ENCODE measurements around the gene RAC3.

Gene RAC3

DNA sequence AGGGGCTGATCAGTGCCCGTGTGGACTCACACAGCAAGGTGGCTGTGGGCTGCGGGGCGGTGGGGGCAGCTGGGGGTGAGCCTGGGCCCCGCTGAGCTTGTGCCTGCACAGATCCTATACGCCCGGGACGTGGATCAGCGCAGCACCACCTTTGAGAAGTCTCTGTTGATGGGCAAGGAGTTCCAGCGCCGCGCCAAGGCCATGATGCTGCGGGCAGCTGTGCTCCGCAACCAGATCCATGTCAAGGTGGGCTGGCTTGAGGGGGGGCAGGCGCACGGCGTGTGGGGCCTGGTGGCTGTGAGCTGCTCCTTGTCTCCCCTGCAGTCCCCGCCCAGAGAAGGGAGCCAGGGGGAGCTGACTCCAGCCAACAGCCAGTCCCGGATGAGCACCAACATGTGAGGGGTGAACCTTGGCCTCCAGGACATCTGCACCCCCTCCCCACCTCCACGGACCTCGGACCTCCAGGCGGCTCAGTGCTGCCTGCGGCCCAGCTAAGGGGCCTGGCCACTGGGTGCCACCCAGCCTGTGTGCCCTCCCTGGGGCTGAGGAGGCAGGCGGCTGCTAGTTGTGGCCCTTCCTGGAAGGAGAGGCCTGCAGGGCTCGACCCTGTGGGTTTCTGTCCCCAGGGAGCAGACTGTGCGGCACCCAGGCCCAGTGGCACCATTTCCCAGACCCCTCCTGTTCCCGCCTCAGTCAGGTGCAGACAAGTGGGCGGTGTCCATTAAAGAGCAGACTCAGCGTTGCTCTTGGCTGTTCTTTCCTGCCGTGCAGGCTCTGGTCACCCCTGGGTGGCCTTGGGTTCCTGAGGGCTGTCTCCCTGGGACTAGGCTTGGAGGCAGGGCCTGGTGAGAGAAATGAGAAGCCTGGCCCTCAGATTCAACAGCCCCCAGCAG is 25.5 kb downstream of the RAC3 start:
- Histone ChIP-seq H3K4me3 (ENCODE audit: low read length in 2 of 2) (no peak overlapping the region), H3K27me3 (ENCODE audit: control insufficient read depth in 2 of 2, insufficient read depth in 2 of 2, low read length in 2 of 2) (no peaks in the 10 kb centered on the region), H3K27ac (ENCODE audit: low read depth in 2 of 2, low read length in 2 of 2) (no peak overlapping the region), H3K36me3 (ENCODE audit: control insufficient read depth in 2 of 2, insufficient read depth in 2 of 2, low read length in 2 of 2) (peaks cover 61 to 68% of the 10 kb centered on the region in 2 donors), H3K4me1 (ENCODE audit: control insufficient read depth in 2 of 2, insufficient read depth in 2 of 2, low read length in 2 of 2) (peaks cover 10 to 14% of the 10 kb centered on the region in 2 donors), H3K9ac (ENCODE audit: low read depth in 1 of 2, low read length in 2 of 2) (no peak overlapping the region), H3K9me3 (ENCODE audit: control insufficient read depth in 2 of 2, low read length in 2 of 2) (no peaks in the 10 kb centered on the region)

DNA sequence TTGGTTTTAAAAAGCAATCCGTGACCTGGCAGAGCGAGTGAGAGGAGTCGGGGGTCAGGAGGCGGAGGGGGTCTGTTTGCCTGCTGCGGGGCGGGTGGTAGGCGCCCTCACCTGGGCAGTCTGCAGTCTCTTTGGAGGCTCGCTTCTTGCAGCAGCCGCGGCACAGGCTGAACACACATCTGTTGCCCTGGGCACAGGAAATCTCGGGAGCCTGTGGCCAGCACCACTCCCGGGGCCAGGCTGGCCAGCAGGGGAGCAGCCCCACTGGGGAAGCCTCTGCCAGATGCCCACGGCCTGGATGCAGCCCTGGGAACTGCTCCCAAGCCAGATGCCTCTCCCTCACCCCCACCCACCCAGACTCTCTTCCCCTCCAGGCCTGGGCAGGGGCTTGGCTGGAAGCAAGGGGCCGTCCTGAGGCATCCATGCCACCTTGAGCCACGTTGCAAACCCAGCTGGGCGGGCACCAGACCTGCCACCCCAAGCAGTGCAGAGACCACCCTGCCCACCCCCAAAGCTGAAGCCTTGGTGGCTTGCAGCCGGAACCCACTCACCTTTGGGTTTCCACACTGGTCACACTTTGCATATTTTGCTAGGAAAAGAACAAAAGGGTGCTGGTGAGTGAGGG is 26.9 kb downstream of the RAC3 start:
- no peak overlapping the region for H3K27ac ChIP-seq (ENCODE audit: low read depth in 2 of 2, low read length in 2 of 2)
- peaks cover 71 to 72% of the 10 kb centered on the region in 2 donors for H3K36me3 ChIP-seq (ENCODE audit: control insufficient read depth in 2 of 2, insufficient read depth in 2 of 2, low read length in 2 of 2)
- no peak overlapping the region for H3K4me3 ChIP-seq (ENCODE audit: low read length in 2 of 2)
- H3K9me3 ChIP-seq (ENCODE audit: control insufficient read depth in 2 of 2, low read length in 2 of 2), result no peaks in the 10 kb centered on the region
- no peaks in the 10 kb centered on the region for H3K27me3 ChIP-seq (ENCODE audit: control insufficient read depth in 2 of 2, insufficient read depth in 2 of 2, low read length in 2 of 2)
- peaks cover 0 to 2% of the 10 kb centered on the region in 2 donors for H3K4me1 ChIP-seq (ENCODE audit: control insufficient read depth in 2 of 2, insufficient read depth in 2 of 2, low read length in 2 of 2)
- no peak overlapping the region for H3K9ac ChIP-seq (ENCODE audit: low read depth in 1 of 2, low read length in 2 of 2)

DNA sequence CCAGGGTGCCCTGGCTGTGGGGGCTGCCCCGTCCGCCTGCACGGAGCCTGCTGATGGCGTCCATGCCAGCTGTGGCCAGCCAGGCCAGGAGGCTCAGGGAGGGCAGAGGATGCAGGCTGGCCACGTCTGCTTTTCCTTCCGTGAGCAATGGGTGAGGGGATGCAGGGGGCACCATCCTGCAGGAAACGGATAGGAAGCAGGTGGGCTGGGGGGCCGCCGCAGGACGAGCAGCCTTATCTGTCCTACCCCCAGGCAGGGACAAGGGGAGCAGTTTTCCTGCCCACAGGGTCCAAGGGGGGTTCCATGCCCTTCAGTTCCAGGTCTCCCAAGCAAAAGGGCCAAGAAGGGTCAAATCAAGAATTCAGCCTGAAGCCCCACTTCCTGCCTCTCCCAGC is 27.4 kb downstream of the RAC3 start:
- Histone ChIP-seq H3K4me3 (ENCODE audit: low read length in 2 of 2) (no peak overlapping the region), H3K4me1 (ENCODE audit: control insufficient read depth in 2 of 2, insufficient read depth in 2 of 2, low read length in 2 of 2) (peaks cover 0 to under 1% of the 10 kb centered on the region in 2 donors), H3K27ac (ENCODE audit: low read depth in 2 of 2, low read length in 2 of 2) (no peak overlapping the region), H3K9me3 (ENCODE audit: control insufficient read depth in 2 of 2, low read length in 2 of 2) (no peaks in the 10 kb centered on the region), H3K27me3 (ENCODE audit: control insufficient read depth in 2 of 2, insufficient read depth in 2 of 2, low read length in 2 of 2) (no peaks in the 10 kb centered on the region), H3K36me3 (ENCODE audit: control insufficient read depth in 2 of 2, insufficient read depth in 2 of 2, low read length in 2 of 2) (peaks cover 74 to 75% of the 10 kb centered on the region in 2 donors), H3K9ac (ENCODE audit: low read depth in 1 of 2, low read length in 2 of 2) (no peak overlapping the region)

DNA sequence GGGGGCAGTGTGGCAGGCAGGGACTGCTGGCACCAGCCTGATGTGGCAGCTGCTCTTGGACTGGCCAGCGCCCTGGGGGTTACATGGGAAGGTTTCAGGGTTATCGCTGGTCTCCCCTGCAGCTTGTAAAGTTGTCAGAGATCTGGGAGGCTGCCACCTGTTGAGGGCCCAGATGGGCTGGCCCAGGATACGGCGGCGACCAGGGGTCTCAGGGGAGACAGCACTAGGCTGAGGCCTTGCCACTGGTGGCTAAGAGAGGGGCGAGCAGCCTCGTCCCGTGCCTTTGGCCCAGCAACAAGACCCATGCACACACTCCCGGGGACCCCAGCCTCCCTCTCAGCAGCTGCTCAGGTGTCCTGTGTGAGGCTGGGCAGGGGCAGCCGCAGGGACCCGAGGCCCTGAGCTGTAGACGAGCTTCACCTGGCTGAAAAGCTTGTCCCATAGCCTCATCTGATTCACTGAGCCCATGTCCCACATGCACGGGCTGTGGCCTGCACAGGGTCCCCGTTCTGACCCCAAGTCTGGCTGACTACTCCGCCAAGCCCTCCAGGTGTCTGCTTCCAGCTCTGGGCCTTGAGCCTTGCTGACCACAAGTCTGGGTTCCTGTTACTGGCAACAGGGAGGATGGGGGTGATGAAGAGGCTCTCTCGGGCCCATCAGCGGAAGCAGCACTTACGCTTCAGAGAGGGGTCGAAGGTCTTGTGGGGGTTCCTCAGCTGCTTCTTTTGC is 28.0 kb downstream of the RAC3 start:
- H3K9me3 ChIP-seq (ENCODE audit: control insufficient read depth in 2 of 2, low read length in 2 of 2), result no peaks in the 10 kb centered on the region
- no peak overlapping the region for H3K27ac ChIP-seq (ENCODE audit: low read depth in 2 of 2, low read length in 2 of 2)
- no peak overlapping the region for H3K4me3 ChIP-seq (ENCODE audit: low read length in 2 of 2)
- H3K4me1 ChIP-seq (ENCODE audit: control insufficient read depth in 2 of 2, insufficient read depth in 2 of 2, low read length in 2 of 2), result peaks cover 4 to 6% of the 10 kb centered on the region in 2 donors
- H3K36me3 ChIP-seq (ENCODE audit: control insufficient read depth in 2 of 2, insufficient read depth in 2 of 2, low read length in 2 of 2), result peaks cover 69 to 71% of the 10 kb centered on the region in 2 donors
- no peak overlapping the region for H3K9ac ChIP-seq (ENCODE audit: low read depth in 1 of 2, low read length in 2 of 2)
- H3K27me3 ChIP-seq (ENCODE audit: control insufficient read depth in 2 of 2, insufficient read depth in 2 of 2, low read length in 2 of 2), result no peaks in the 10 kb centered on the region

DNA sequence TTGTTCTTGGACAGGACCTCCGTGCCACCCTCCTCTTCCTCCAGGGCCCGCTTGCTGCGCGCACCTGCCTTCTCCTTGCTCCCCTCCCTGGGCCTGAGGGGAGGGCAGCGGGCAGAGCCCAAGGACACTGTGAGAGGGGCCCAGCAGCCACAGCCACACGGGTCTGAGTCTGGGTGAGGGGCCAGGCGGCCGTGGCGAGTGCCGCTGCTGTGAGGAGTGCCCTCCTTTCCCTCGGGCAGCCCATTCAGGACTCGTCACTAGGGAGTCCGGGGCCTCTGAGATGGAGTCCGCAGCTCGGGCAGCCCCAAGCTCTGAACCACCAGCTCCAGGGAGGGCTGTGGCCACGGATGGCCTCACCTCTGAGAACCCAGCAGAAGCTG is 28.5 kb downstream of the RAC3 start:
- Histone ChIP-seq H3K9me3 (ENCODE audit: control insufficient read depth in 2 of 2, low read length in 2 of 2) (no peaks in the 10 kb centered on the region), H3K27me3 (ENCODE audit: control insufficient read depth in 2 of 2, insufficient read depth in 2 of 2, low read length in 2 of 2) (no peaks in the 10 kb centered on the region), H3K27ac (ENCODE audit: low read depth in 2 of 2, low read length in 2 of 2) (no peak overlapping the region), H3K36me3 (ENCODE audit: control insufficient read depth in 2 of 2, insufficient read depth in 2 of 2, low read length in 2 of 2) (peaks cover 64 to 66% of the 10 kb centered on the region in 2 donors), H3K4me1 (ENCODE audit: control insufficient read depth in 2 of 2, insufficient read depth in 2 of 2, low read length in 2 of 2) (peaks cover 10 to 12% of the 10 kb centered on the region in 2 donors), H3K4me3 (ENCODE audit: low read length in 2 of 2) (no peak overlapping the region), H3K9ac (ENCODE audit: low read depth in 1 of 2, low read length in 2 of 2) (no peak overlapping the region)

DNA sequence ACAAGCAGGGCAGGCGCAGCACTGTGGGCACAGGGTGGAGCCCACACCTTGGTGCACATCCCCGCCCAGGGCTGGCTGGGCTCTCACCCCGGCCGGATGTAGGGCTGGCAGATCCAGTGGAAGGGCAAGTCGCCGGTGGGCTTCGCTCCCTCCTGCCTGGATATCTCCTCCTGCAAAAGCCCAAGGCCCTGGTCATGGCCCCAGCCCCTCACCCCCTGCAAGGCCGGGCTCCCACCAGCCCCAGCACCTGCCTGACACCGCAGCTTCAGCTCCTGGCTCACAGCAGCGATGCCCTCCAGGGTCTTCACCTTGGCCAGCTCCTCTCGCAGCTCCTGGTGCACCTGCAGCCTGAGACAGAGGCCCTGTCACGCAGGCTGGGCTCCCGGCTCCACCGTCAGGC is 29.1 kb downstream of the RAC3 start:
- Histone ChIP-seq H3K9me3 (ENCODE audit: control insufficient read depth in 2 of 2, low read length in 2 of 2) (no peaks in the 10 kb centered on the region), H3K4me1 (ENCODE audit: control insufficient read depth in 2 of 2, insufficient read depth in 2 of 2, low read length in 2 of 2) (peaks cover 11 to 12% of the 10 kb centered on the region in 2 donors), H3K4me3 (ENCODE audit: low read length in 2 of 2) (no peak overlapping the region), H3K9ac (ENCODE audit: low read depth in 1 of 2, low read length in 2 of 2) (no peak overlapping the region), H3K27me3 (ENCODE audit: control insufficient read depth in 2 of 2, insufficient read depth in 2 of 2, low read length in 2 of 2) (no peaks in the 10 kb centered on the region), H3K27ac (ENCODE audit: low read depth in 2 of 2, low read length in 2 of 2) (no peak overlapping the region), H3K36me3 (ENCODE audit: control insufficient read depth in 2 of 2, insufficient read depth in 2 of 2, low read length in 2 of 2) (peaks cover 60 to 63% of the 10 kb centered on the region in 2 donors)

DNA sequence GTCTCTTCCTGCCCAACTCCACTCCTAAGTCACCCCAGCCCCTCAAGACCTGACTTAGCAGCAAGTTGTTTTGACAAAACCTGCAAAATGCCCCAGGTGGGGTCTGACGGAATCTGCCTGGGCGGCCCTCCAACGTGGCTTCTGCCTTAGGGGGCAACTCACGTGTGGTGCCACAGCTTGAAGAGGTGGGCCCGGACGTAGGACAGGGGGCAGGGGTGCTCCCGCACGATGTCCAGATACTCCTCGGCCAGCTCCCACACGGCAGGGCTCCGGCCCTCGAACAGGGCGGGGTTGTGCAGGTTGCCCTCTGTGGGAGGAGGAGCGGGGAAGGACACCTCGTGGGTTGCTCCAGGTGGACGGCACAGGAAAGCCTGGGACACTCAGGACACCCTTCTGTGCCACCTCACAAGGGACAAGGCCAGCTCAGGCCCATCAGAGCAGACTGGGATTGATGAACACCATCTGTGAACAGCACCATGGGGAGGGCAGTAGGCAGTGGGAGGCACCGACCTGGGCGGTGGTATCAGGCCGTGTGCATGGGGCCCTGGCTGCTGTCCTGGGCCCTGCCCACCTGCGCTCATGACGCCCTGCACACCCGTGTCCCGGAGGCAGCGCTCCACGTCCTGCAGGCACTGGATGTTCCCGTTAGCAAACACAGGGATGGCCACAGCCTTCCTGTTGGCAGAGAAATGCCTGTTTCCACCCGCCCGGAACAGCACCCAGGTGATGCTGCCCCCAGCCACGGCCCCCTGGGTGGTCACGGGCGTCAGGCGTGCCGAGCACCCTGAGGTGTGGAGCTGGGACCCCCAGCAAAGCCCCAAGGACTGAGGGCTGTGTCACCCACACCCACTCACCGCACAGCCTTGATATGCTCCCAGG is 29.8 kb downstream of the RAC3 start:
- peaks cover 12 to 15% of the 10 kb centered on the region in 2 donors for H3K4me1 ChIP-seq (ENCODE audit: control insufficient read depth in 2 of 2, insufficient read depth in 2 of 2, low read length in 2 of 2)
- no peak overlapping the region for H3K9ac ChIP-seq (ENCODE audit: low read depth in 1 of 2, low read length in 2 of 2)
- H3K27ac ChIP-seq (ENCODE audit: low read depth in 2 of 2, low read length in 2 of 2), result no peak overlapping the region
- H3K9me3 ChIP-seq (ENCODE audit: control insufficient read depth in 2 of 2, low read length in 2 of 2), result no peaks in the 10 kb centered on the region
- no peak overlapping the region for H3K4me3 ChIP-seq (ENCODE audit: low read length in 2 of 2)
- H3K27me3 ChIP-seq (ENCODE audit: control insufficient read depth in 2 of 2, insufficient read depth in 2 of 2, low read length in 2 of 2), result no peaks in the 10 kb centered on the region
- H3K36me3 ChIP-seq (ENCODE audit: control insufficient read depth in 2 of 2, insufficient read depth in 2 of 2, low read length in 2 of 2), result peaks cover 54 to 57% of the 10 kb centered on the region in 2 donors

DNA sequence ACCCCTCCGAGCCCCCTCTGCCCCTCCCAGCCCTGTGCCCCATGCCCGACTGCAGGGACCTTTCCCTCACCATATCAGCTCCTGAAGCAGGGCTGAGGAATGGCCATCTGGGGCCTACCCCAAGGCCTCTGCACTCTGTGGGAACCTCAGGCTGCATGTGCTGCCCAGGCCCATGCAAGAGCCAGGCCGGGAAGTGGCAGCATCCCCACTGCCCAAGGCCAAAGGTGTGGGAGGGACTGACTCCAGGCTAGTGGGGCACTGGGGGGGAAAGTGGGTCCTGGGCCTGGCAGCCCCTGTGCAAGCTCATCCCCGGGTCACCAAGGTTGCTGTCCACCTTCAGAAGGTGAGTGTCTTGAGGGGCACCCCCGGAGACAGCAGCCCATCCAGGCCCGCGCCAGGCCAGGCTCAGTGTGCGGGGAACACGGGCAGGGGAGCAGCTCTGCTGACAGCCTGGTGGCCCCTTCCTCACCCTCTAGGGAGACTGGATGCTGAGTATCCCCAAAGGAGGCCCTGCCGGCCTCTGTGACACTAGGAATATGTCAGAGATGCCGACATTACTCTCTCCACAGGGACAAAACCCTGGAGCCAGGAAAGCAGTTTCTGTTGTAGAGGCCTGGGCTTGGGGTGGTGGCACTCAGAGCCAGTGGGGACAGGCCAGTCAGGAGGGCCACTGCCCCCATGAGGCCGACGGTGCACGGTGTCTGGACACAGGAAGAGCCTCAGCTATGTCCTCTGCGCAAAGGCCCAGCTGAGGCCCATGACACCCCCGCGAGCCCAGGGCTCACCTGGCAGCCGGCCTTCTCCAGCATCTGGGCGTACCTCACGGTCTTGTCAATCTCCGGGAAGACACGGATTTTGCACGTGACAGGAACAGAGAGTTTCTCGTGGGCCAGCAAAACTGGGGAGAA is 30.9 kb downstream of the RAC3 start:
- Histone ChIP-seq H3K9me3 (ENCODE audit: control insufficient read depth in 2 of 2, low read length in 2 of 2) (no peaks in the 10 kb centered on the region), H3K4me3 (ENCODE audit: low read length in 2 of 2) (no peak overlapping the region), H3K9ac (ENCODE audit: low read depth in 1 of 2, low read length in 2 of 2) (no peak overlapping the region), H3K4me1 (ENCODE audit: control insufficient read depth in 2 of 2, insufficient read depth in 2 of 2, low read length in 2 of 2) (peaks cover 12 to 17% of the 10 kb centered on the region in 2 donors), H3K27ac (ENCODE audit: low read depth in 2 of 2, low read length in 2 of 2) (no peak overlapping the region), H3K36me3 (ENCODE audit: control insufficient read depth in 2 of 2, insufficient read depth in 2 of 2, low read length in 2 of 2) (peaks cover 45 to 52% of the 10 kb centered on the region in 2 donors), H3K27me3 (ENCODE audit: control insufficient read depth in 2 of 2, insufficient read depth in 2 of 2, low read length in 2 of 2) (no peaks in the 10 kb centered on the region)

DNA sequence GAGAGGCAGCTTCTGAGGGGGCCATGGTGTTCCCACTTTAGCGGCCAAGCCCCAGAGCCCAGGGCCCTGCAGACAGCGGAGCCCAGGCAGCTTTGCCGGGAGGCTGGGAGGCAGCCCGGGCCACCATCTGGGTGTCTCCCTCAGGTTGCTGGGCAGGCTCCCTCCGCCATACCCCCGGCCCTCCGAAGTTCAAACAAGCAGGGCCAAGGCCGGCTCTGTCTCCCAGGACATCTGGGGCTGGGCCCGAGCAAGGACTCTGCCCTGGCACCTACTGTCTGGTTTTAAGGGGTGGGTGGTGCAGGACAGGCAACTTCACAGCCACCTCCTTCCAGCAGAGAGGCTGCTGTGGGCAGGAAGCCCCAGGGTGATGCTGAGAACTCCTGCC is 31.5 kb downstream of the RAC3 start:
- Histone ChIP-seq H3K9ac (ENCODE audit: low read depth in 1 of 2, low read length in 2 of 2) (no peak overlapping the region), H3K36me3 (ENCODE audit: control insufficient read depth in 2 of 2, insufficient read depth in 2 of 2, low read length in 2 of 2) (peaks cover 40 to 49% of the 10 kb centered on the region in 2 donors), H3K27ac (ENCODE audit: low read depth in 2 of 2, low read length in 2 of 2) (no peak overlapping the region), H3K4me1 (ENCODE audit: control insufficient read depth in 2 of 2, insufficient read depth in 2 of 2, low read length in 2 of 2) (peaks cover 12 to 17% of the 10 kb centered on the region in 2 donors), H3K4me3 (ENCODE audit: low read length in 2 of 2) (no peak overlapping the region), H3K9me3 (ENCODE audit: control insufficient read depth in 2 of 2, low read length in 2 of 2) (no peaks in the 10 kb centered on the region), H3K27me3 (ENCODE audit: control insufficient read depth in 2 of 2, insufficient read depth in 2 of 2, low read length in 2 of 2) (no peaks in the 10 kb centered on the region)
